Measurements from ENCODE around the gene CFAP46.
"Not testable (repeated sequence)": the region's sequence is repeated elsewhere in the genome, so short reads cannot be mapped to it uniquely, and the experiment has no call there.

Gene CFAP46

DNA sequence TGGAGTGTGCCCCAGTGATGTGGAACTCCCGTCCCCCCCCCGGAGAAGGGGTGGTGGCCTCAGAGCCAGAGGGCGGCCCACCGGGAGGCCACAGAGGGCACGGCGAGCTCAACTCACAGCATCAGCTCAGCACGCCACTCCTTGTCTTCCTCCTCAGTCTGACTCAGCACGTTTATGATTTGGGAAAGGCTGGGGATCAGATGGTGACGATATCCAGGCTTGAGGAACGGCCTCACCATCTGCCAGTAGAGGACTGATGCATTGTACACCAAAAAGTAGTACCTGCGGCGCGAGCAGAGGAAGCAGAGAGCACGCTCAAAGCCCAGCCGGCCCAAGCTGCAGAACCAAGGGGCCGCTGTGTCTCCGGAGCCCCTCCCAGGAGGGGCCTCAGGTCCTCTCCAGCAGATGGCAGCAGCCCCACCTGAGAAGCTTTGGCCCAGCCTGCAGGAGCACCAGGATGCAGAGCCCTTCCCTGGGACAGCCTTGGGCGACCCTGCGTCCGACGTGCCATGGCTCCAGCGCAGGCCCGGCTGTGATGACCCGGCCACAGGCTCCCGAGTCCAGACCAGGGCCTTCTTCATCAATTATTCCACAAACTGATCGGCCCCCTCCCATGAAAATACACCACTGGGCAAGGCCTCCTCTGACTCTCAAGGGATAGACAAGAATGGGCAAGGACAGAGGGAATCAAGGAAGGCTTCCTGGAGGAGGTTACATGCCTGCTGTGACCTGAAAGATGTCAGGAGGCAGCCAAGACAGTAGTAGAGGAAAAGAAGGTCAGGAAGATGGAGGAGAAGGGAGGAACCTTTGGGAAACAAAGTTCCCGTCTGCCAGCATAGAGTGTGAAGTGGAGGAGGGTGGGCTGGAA is 3.7 kb downstream of the CFAP46 start:
- H3K27ac ChIP-seq (ENCODE audit: low read depth, low read length): no peak overlapping the region
- H3K4me3 ChIP-seq (ENCODE audit: low read depth in 1 of 5, low read length in 5 of 5): no peak overlapping the region
- peaks cover 7 to 45% (median 27%) of the 10 kb centered on the region in 5 donors for H3K27me3 ChIP-seq (ENCODE audit: control insufficient read depth in 5 of 5, insufficient read depth in 4 of 5, low read length in 5 of 5)

DNA sequence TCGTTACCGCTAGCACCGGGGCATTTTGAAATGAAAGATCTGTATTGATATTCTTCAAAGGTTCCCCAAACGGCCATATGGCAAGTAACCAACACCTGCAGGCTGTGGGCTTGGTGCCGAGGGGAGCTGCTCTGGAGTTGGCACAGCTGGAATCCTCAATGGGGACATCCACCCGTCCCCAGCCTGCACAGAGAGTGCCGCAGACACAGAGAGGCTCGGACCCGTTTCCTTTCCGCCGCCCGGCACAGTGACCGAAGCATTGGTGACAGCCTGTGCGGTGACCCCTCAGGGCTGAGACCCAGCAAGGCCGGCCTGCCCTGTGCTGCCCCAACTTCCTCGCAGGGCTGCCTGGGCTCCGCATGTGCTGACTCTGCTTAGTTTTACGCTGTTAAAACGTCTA is 4.5 kb downstream of the CFAP46 start:
- no peak overlapping the region for H3K9ac ChIP-seq (ENCODE audit: low read length in 5 of 5)
- peaks cover 7 to 38% (median 27%) of the 10 kb centered on the region in 5 donors for H3K27me3 ChIP-seq (ENCODE audit: control insufficient read depth in 5 of 5, insufficient read depth in 4 of 5, low read length in 5 of 5)
- no peak overlapping the region for H3K27ac ChIP-seq (ENCODE audit: low read depth, low read length)
- no peaks in the 10 kb centered on the region for H3K36me3 ChIP-seq (ENCODE audit: control insufficient read depth in 5 of 5, insufficient read depth in 5 of 5, low read length in 5 of 5)
- no peaks in the 10 kb centered on the region for H3K9me3 ChIP-seq (ENCODE audit: control insufficient read depth in 5 of 5, low read length in 5 of 5)
- peaks cover 0 to 13% (median 8%) of the 10 kb centered on the region in 5 donors for H3K4me1 ChIP-seq (ENCODE audit: control insufficient read depth in 5 of 5, insufficient read depth in 5 of 5, low read length in 5 of 5)
- H3K4me3 ChIP-seq (ENCODE audit: low read depth in 1 of 5, low read length in 5 of 5): no peak overlapping the region

More for the DNA sequence above, 3.7 kb downstream of the CFAP46 start:
- no peaks in the 10 kb centered on the region for H3K9me3 ChIP-seq (ENCODE audit: control insufficient read depth in 5 of 5, low read length in 5 of 5)
- H3K36me3 ChIP-seq (ENCODE audit: control insufficient read depth in 5 of 5, insufficient read depth in 5 of 5, low read length in 5 of 5): no peaks in the 10 kb centered on the region
- no peak overlapping the region for H3K9ac ChIP-seq (ENCODE audit: low read length in 5 of 5)
- H3K4me1 ChIP-seq (ENCODE audit: control insufficient read depth in 5 of 5, insufficient read depth in 5 of 5, low read length in 5 of 5): peaks cover 0 to 16% (median 9%) of the 10 kb centered on the region in 5 donors

- Histone ChIP-seq H3K36me3 (ENCODE audit: control insufficient read depth in 5 of 5, insufficient read depth in 5 of 5, low read length in 5 of 5) (no peaks in the 10 kb centered on the region), H3K9me3 (ENCODE audit: control insufficient read depth in 5 of 5, low read length in 5 of 5) (no peaks in the 10 kb centered on the region), H3K27me3 (ENCODE audit: control insufficient read depth in 5 of 5, insufficient read depth in 4 of 5, low read length in 5 of 5) (peaks cover 7 to 22% (median 15%) of the 10 kb centered on the region in 5 donors), H3K4me1 (ENCODE audit: control insufficient read depth in 5 of 5, insufficient read depth in 5 of 5, low read length in 5 of 5) (no peaks in the 10 kb centered on the region), H3K27ac (ENCODE audit: low read depth, low read length) (no peak overlapping the region), H3K4me3 (ENCODE audit: low read depth in 1 of 5, low read length in 5 of 5) (no peak overlapping the region), H3K9ac (ENCODE audit: low read length in 5 of 5) (no peak overlapping the region)
Observed at GRCh38 chr10:132934953-132935352, 7.4 kb downstream of the CFAP46 start.

GRCh38 chr10:132933308-132934042 is 8.9 kb downstream of the CFAP46 start:
- Histone ChIP-seq H3K27me3 (ENCODE audit: control insufficient read depth in 5 of 5, insufficient read depth in 4 of 5, low read length in 5 of 5) (peaks cover 0 to 12% (median 3%) of the 10 kb centered on the region in 5 donors), H3K36me3 (ENCODE audit: control insufficient read depth in 5 of 5, insufficient read depth in 5 of 5, low read length in 5 of 5) (no peaks in the 10 kb centered on the region), H3K27ac (ENCODE audit: low read depth, low read length) (no peak overlapping the region), H3K4me1 (ENCODE audit: control insufficient read depth in 5 of 5, insufficient read depth in 5 of 5, low read length in 5 of 5) (no peaks in the 10 kb centered on the region), H3K4me3 (ENCODE audit: low read depth in 1 of 5, low read length in 5 of 5) (no peak overlapping the region), H3K9ac (ENCODE audit: low read length in 5 of 5) (no peak overlapping the region), H3K9me3 (ENCODE audit: control insufficient read depth in 5 of 5, low read length in 5 of 5) (no peaks in the 10 kb centered on the region)

GRCh38 chr10:132932461-132933307 is 9.7 kb downstream of the CFAP46 start:
- Histone ChIP-seq H3K9ac (ENCODE audit: low read length in 5 of 5) (no peak overlapping the region), H3K27ac (ENCODE audit: low read depth, low read length) (no peak overlapping the region), H3K9me3 (ENCODE audit: control insufficient read depth in 5 of 5, low read length in 5 of 5) (no peaks in the 10 kb centered on the region), H3K36me3 (ENCODE audit: control insufficient read depth in 5 of 5, insufficient read depth in 5 of 5, low read length in 5 of 5) (no peaks in the 10 kb centered on the region), H3K4me3 (ENCODE audit: low read depth in 1 of 5, low read length in 5 of 5) (no peak overlapping the region), H3K4me1 (ENCODE audit: control insufficient read depth in 5 of 5, insufficient read depth in 5 of 5, low read length in 5 of 5) (no peaks in the 10 kb centered on the region), H3K27me3 (ENCODE audit: control insufficient read depth in 5 of 5, insufficient read depth in 4 of 5, low read length in 5 of 5) (peaks cover 0 to 5% (median 0%) of the 10 kb centered on the region in 5 donors)

DNA sequence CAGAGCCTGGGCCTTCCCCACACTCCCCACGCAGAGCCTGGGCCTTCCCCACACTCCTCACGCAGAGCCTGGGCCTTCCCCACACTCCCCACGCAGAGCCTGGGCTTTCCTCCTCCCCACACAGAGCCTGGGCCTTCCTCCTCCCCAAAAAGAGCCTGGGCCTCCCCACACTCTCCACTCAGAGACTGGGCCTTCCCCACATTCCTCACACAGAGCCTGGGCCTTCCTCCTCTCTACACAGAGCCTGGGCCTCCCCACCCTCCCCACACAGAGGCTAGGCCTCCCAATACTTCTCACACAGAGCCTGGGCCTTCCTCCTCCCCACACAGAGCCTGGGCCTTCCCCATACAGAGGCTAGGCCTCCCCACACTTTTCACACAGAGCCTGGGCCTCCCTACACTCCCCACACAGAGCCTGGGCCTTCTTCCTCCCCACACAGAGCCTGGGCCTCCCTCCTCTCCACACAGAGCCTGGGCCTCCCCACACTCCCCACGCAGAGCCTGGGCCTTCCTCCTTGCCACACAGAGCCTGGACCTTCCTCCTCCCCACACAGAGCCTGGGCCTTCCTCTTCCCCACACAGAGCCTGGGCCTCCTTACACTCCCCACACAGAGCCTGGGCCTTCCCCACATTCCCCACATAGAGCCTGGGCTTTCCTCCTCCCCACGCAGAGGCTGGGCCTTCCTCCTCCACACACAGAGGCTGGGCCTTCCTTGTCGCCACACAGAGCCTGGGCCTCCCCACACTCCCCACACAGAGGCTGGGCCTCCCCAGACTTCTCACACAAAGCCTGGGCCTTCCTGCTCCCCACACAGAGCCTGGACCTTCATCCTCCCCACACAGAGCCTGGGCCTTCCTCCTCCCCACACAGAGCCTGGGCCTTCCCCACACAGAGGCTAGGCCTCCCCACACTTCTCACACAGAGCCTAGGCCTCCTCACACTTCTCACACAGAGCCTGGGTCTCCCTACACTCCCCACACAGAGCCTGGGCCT is 10.8 kb downstream of the CFAP46 start:
- not testable (repeated sequence) for H3K4me1 ChIP-seq (ENCODE audit: control insufficient read depth in 5 of 5, insufficient read depth in 5 of 5, low read length in 5 of 5); H3K9ac ChIP-seq (ENCODE audit: low read length in 5 of 5); H3K4me3 ChIP-seq (ENCODE audit: low read depth in 1 of 5, low read length in 5 of 5); H3K27me3 ChIP-seq (ENCODE audit: control insufficient read depth in 5 of 5, insufficient read depth in 4 of 5, low read length in 5 of 5); H3K36me3 ChIP-seq (ENCODE audit: control insufficient read depth in 5 of 5, insufficient read depth in 5 of 5, low read length in 5 of 5); H3K27ac ChIP-seq (ENCODE audit: low read depth, low read length); H3K9me3 ChIP-seq (ENCODE audit: control insufficient read depth in 5 of 5, low read length in 5 of 5)

- not testable (repeated sequence) for H3K4me1 ChIP-seq (ENCODE audit: control insufficient read depth in 5 of 5, insufficient read depth in 5 of 5, low read length in 5 of 5); H3K9me3 ChIP-seq (ENCODE audit: control insufficient read depth in 5 of 5, low read length in 5 of 5); H3K4me3 ChIP-seq (ENCODE audit: low read depth in 1 of 5, low read length in 5 of 5); H3K36me3 ChIP-seq (ENCODE audit: control insufficient read depth in 5 of 5, insufficient read depth in 5 of 5, low read length in 5 of 5); H3K27me3 ChIP-seq (ENCODE audit: control insufficient read depth in 5 of 5, insufficient read depth in 4 of 5, low read length in 5 of 5); H3K27ac ChIP-seq (ENCODE audit: low read depth, low read length); H3K9ac ChIP-seq (ENCODE audit: low read length in 5 of 5)
Observed at GRCh38 chr10:132930701-132931100, 11.7 kb downstream of the CFAP46 start.

- H3K4me3 ChIP-seq (ENCODE audit: low read depth in 1 of 5, low read length in 5 of 5): no peak overlapping the region
- H3K36me3 ChIP-seq (ENCODE audit: control insufficient read depth in 5 of 5, insufficient read depth in 5 of 5, low read length in 5 of 5): no peaks in the 10 kb centered on the region
- H3K27ac ChIP-seq (ENCODE audit: low read depth, low read length): no peak overlapping the region
- H3K4me1 ChIP-seq (ENCODE audit: control insufficient read depth in 5 of 5, insufficient read depth in 5 of 5, low read length in 5 of 5): no peaks in the 10 kb centered on the region
- peaks cover 0 to 10% (median 5%) of the 10 kb centered on the region in 5 donors for H3K27me3 ChIP-seq (ENCODE audit: control insufficient read depth in 5 of 5, insufficient read depth in 4 of 5, low read length in 5 of 5)
- no peak overlapping the region for H3K9ac ChIP-seq (ENCODE audit: low read length in 5 of 5)
- no peaks in the 10 kb centered on the region for H3K9me3 ChIP-seq (ENCODE audit: control insufficient read depth in 5 of 5, low read length in 5 of 5)
Observed at GRCh38 chr10:132929953-132930548, 12.3 kb downstream of the CFAP46 start.

- no peaks in the 10 kb centered on the region for H3K9me3 ChIP-seq (ENCODE audit: control insufficient read depth in 5 of 5, low read length in 5 of 5)
- H3K36me3 ChIP-seq (ENCODE audit: control insufficient read depth in 5 of 5, insufficient read depth in 5 of 5, low read length in 5 of 5): no peaks in the 10 kb centered on the region
Observed at GRCh38 chr10:132929480-132929879, 12.9 kb downstream of the CFAP46 start.

More at GRCh38 chr10:132929480-132929879, 12.9 kb downstream of the CFAP46 start:
- H3K27me3 ChIP-seq (ENCODE audit: control insufficient read depth in 5 of 5, insufficient read depth in 4 of 5, low read length in 5 of 5): peaks cover 0 to 15% (median 5%) of the 10 kb centered on the region in 5 donors
- H3K9ac ChIP-seq (ENCODE audit: low read length in 5 of 5): no peak overlapping the region
- H3K27ac ChIP-seq (ENCODE audit: low read depth, low read length): no peak overlapping the region
- no peaks in the 10 kb centered on the region for H3K4me1 ChIP-seq (ENCODE audit: control insufficient read depth in 5 of 5, insufficient read depth in 5 of 5, low read length in 5 of 5)
- H3K4me3 ChIP-seq (ENCODE audit: low read depth in 1 of 5, low read length in 5 of 5): no peak overlapping the region

Measured in subcutaneous abdominal adipose tissue (tissue), 5 donors.